ENCODE measurements around the gene ZMYM5. TPM values are rescaled to one million over a fixed set of nuclear protein-coding genes. Genes with fewer than 3 reads are reported as not detected.
"Not testable (repeated sequence)": the region's sequence is repeated elsewhere in the genome, so short reads cannot be mapped to it uniquely, and the experiment has no call there.

Gene ZMYM5
- polyA plus RNA-seq, 4 donors: 4.5 to 19.7 (median 7.3) TPM

- FAIRE-seq (no peak), DNase-seq (no peak)
- no peaks in the 10 kb centered on the region for H3K27me3 ChIP-seq (ENCODE audit: control insufficient read depth in 3 of 3, insufficient read depth in 3 of 3, low read length in 3 of 3)
- no peaks in the 10 kb centered on the region for H3K9me3 ChIP-seq (ENCODE audit: control insufficient read depth in 2 of 2, insufficient read depth in 1 of 2, low read depth in 1 of 2, low read length in 1 of 2)
- no peaks in the 10 kb centered on the region for H3K36me3 ChIP-seq (ENCODE audit: control insufficient read depth in 3 of 3, insufficient read depth in 2 of 3, low read depth in 1 of 3, low read length in 3 of 3)
- H3K4me3 ChIP-seq (ENCODE audit: low read depth in 1 of 3, low read length in 3 of 3): no peak overlapping the region
- no peaks in the 10 kb centered on the region for H3K4me1 ChIP-seq (ENCODE audit: control insufficient read depth in 3 of 3, insufficient read depth in 2 of 3, low read depth in 1 of 3, low read length in 2 of 3)
- 88 to 93% (median 89%) methylated on average over 7 of the region's 7 CpGs for WGBS, 3 donors
- H3K27ac ChIP-seq (ENCODE audit: low read depth in 1 of 3, low read length in 2 of 3): no peak overlapping the region
Measured at GRCh38 chr13:19881641-19882040, 18.2 kb upstream of the ZMYM5 start.

DNA sequence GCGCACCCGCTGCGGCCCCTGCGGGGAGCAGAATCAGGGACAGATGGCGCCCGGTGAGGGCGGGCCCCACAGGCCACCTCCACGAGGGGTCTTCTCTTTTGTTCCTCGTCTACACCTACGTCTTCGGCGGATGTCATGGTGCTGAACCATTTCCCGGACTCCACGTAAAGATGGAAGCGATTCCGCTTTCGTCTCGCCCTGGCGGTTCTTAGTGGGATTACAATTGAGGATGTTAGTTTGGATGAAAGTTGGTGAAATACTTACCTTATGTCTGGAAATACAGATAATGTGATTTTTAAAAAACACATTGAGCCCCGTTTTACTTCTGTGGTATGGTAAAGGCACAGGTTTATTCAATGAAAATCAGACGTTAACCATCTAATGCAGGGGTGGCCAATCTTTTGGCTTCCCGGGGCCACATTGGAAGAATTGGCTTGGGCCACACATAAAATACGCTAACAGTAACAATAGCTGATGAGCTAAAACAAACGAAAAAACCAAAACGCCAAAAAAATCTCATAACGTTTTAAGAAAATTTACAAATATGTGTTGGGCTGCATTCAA is 1.4 kb upstream of the ZMYM5 start:
- H3K27ac ChIP-seq (ENCODE audit: low read depth in 1 of 3, low read length in 2 of 3): peak overlapping the region; percentile 98 to 100 (median 99)
- H3K4me1 ChIP-seq (ENCODE audit: control insufficient read depth in 3 of 3, insufficient read depth in 2 of 3, low read depth in 1 of 3, low read length in 2 of 3): peaks cover 0 to 12% (median 2%) of the 10 kb centered on the region in 3 donors
- no peaks in the 10 kb centered on the region for H3K9me3 ChIP-seq (ENCODE audit: control insufficient read depth in 2 of 2, insufficient read depth in 1 of 2, low read depth in 1 of 2, low read length in 1 of 2)
- FAIRE-seq (no peak), DNase-seq (peak; percentile 76 to 90)
- no peaks in the 10 kb centered on the region for H3K27me3 ChIP-seq (ENCODE audit: control insufficient read depth in 3 of 3, insufficient read depth in 3 of 3, low read length in 3 of 3)
- peak overlapping the region; percentile 72 to 85 (median 77) for H3K4me3 ChIP-seq (ENCODE audit: low read depth in 1 of 3, low read length in 3 of 3)
- H3K36me3 ChIP-seq (ENCODE audit: control insufficient read depth in 3 of 3, insufficient read depth in 2 of 3, low read depth in 1 of 3, low read length in 3 of 3): peaks cover 0 to 6% (median 0%) of the 10 kb centered on the region in 3 donors
- WGBS, 3 donors: 12 to 14% (median 12%) methylated on average over 26 of the region's 26 CpGs

GRCh38 chr13:19864024-19864745 is 736 bp upstream of the ZMYM5 start:
- Histone ChIP-seq H3K27me3 (ENCODE audit: control insufficient read depth in 3 of 3, insufficient read depth in 3 of 3, low read length in 3 of 3) (no peaks in the 10 kb centered on the region), H3K4me3 (ENCODE audit: low read depth in 1 of 3, low read length in 3 of 3) (peak overlapping the region; percentile 72 to 85 (median 77)), H3K27ac (ENCODE audit: low read depth in 1 of 3, low read length in 2 of 3) (peak overlapping the region; percentile 98 to 100 (median 99)), H3K4me1 (ENCODE audit: control insufficient read depth in 3 of 3, insufficient read depth in 2 of 3, low read depth in 1 of 3, low read length in 2 of 3) (peaks cover 0 to 12% (median 2%) of the 10 kb centered on the region in 3 donors), H3K9me3 (ENCODE audit: control insufficient read depth in 2 of 2, insufficient read depth in 1 of 2, low read depth in 1 of 2, low read length in 1 of 2) (no peaks in the 10 kb centered on the region), H3K36me3 (ENCODE audit: control insufficient read depth in 3 of 3, insufficient read depth in 2 of 3, low read depth in 1 of 3, low read length in 3 of 3) (peaks cover 0 to 6% (median 0%) of the 10 kb centered on the region in 3 donors)
- FAIRE-seq: no peak
- WGBS, 3 donors: 0 to 1% (median 1%) methylated on average over 23 to 54 of the region's 54 CpGs
- peak; percentile 68 to 95 for DNase-seq

GRCh38 chr13:19862481-19863313 is 752 bp downstream of the ZMYM5 start:
- Histone ChIP-seq H3K36me3 (ENCODE audit: control insufficient read depth in 3 of 3, insufficient read depth in 2 of 3, low read depth in 1 of 3, low read length in 3 of 3) (peaks cover 0 to 12% (median 0%) of the 10 kb centered on the region in 3 donors), H3K27me3 (ENCODE audit: control insufficient read depth in 3 of 3, insufficient read depth in 3 of 3, low read length in 3 of 3) (no peaks in the 10 kb centered on the region), H3K4me1 (ENCODE audit: control insufficient read depth in 3 of 3, insufficient read depth in 2 of 3, low read depth in 1 of 3, low read length in 2 of 3) (peaks cover under 1 to 12% (median 2%) of the 10 kb centered on the region in 3 donors), H3K27ac (ENCODE audit: low read depth in 1 of 3, low read length in 2 of 3) (peak overlapping the region; percentile 95 to 98 (median 97)), H3K4me3 (ENCODE audit: low read depth in 1 of 3, low read length in 3 of 3) (peak overlapping the region; percentile 66 to 73 (median 72)), H3K9me3 (ENCODE audit: control insufficient read depth in 2 of 2, insufficient read depth in 1 of 2, low read depth in 1 of 2, low read length in 1 of 2) (no peaks in the 10 kb centered on the region)
- peak; percentile 34 to 71 for DNase-seq
- 0 to 1% (median 1%) methylated on average over 38 to 66 of the region's 66 CpGs for WGBS, 3 donors
- FAIRE-seq: no peak

DNA sequence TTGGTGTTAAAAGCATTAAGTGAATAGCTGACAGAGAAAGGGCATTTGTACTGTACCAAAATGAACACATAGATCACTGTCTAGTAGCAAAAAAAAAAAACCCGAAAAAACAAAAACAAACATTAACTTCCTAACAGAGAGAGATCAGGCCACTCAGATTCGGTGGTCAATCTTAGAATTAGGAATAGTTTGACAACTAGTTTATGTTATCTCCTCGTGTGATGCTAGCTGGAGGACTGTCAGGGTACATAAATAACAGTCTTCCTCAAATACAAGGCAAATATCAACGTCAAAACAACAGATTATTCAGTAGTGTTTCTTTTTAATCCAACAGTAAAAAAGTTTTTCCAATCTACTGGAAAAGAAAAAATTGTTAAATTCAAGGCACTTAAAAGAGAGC is 1.7 kb downstream of the ZMYM5 start:
- DNase-seq (no peak), FAIRE-seq (no peak)
- peaks cover 0 to 15% (median 0%) of the 10 kb centered on the region in 3 donors for H3K36me3 ChIP-seq (ENCODE audit: control insufficient read depth in 3 of 3, insufficient read depth in 2 of 3, low read depth in 1 of 3, low read length in 3 of 3)
- no peaks in the 10 kb centered on the region for H3K9me3 ChIP-seq (ENCODE audit: control insufficient read depth in 2 of 2, insufficient read depth in 1 of 2, low read depth in 1 of 2, low read length in 1 of 2)
- H3K4me3 ChIP-seq (ENCODE audit: low read depth in 1 of 3, low read length in 3 of 3): peak overlapping the region in 2 of 3 donors; percentile 72 to 73
- WGBS, 3 donors: 10 to 11% (median 11%) methylated on average over 4 of the region's 4 CpGs
- peaks cover 2 to 12% (median 2%) of the 10 kb centered on the region in 3 donors for H3K4me1 ChIP-seq (ENCODE audit: control insufficient read depth in 3 of 3, insufficient read depth in 2 of 3, low read depth in 1 of 3, low read length in 2 of 3)
- H3K27ac ChIP-seq (ENCODE audit: low read depth in 1 of 3, low read length in 2 of 3): peak overlapping the region in 1 of 3 donors; percentile 95
- H3K27me3 ChIP-seq (ENCODE audit: control insufficient read depth in 3 of 3, insufficient read depth in 3 of 3, low read length in 3 of 3): no peaks in the 10 kb centered on the region

GRCh38 chr13:19860884-19861655 is 2.4 kb downstream of the ZMYM5 start:
- Histone ChIP-seq H3K27me3 (ENCODE audit: control insufficient read depth in 3 of 3, insufficient read depth in 3 of 3, low read length in 3 of 3) (no peaks in the 10 kb centered on the region), H3K9me3 (ENCODE audit: control insufficient read depth in 2 of 2, insufficient read depth in 1 of 2, low read depth in 1 of 2, low read length in 1 of 2) (no peaks in the 10 kb centered on the region), H3K36me3 (ENCODE audit: control insufficient read depth in 3 of 3, insufficient read depth in 2 of 3, low read depth in 1 of 3, low read length in 3 of 3) (peaks cover 0 to 15% (median 0%) of the 10 kb centered on the region in 3 donors), H3K4me1 (ENCODE audit: control insufficient read depth in 3 of 3, insufficient read depth in 2 of 3, low read depth in 1 of 3, low read length in 2 of 3) (peaks cover 2 to 12% (median 2%) of the 10 kb centered on the region in 3 donors), H3K27ac (ENCODE audit: low read depth in 1 of 3, low read length in 2 of 3) (peak overlapping the region in 1 of 3 donors; percentile 65), H3K4me3 (ENCODE audit: low read depth in 1 of 3, low read length in 3 of 3) (no peak overlapping the region)
- DNase-seq: peak in 1 of 2 donors; percentile 4
- no peak for FAIRE-seq
- 72 to 82% (median 82%) methylated on average over 4 of the region's 4 CpGs for WGBS, 3 donors

- not testable (repeated sequence) for DNase-seq; H3K4me3 ChIP-seq (ENCODE audit: low read depth in 1 of 3, low read length in 3 of 3); H3K9me3 ChIP-seq (ENCODE audit: control insufficient read depth in 2 of 2, insufficient read depth in 1 of 2, low read depth in 1 of 2, low read length in 1 of 2); H3K27me3 ChIP-seq (ENCODE audit: control insufficient read depth in 3 of 3, insufficient read depth in 3 of 3, low read length in 3 of 3); H3K27ac ChIP-seq (ENCODE audit: low read depth in 1 of 3, low read length in 2 of 3); H3K4me1 ChIP-seq (ENCODE audit: control insufficient read depth in 3 of 3, insufficient read depth in 2 of 3, low read depth in 1 of 3, low read length in 2 of 3); FAIRE-seq
- WGBS, 3 donors: 99 to 100% (median 100%) methylated on average over 2 of the region's 2 CpGs
- peaks cover 0 to 27% (median 3%) of the 10 kb centered on the region in 3 donors for H3K36me3 ChIP-seq (ENCODE audit: control insufficient read depth in 3 of 3, insufficient read depth in 2 of 3, low read depth in 1 of 3, low read length in 3 of 3)
Measured at GRCh38 chr13:19857637-19858036, 5.8 kb downstream of the ZMYM5 start.

Data from small intestine (tissue), 7 donors.